Suppressor macrophage treated with lipopolysaccharide for 1 hour (primary cell): ENCODE results near the gene SVIL.
"Not testable (repeated sequence)": the region's sequence is repeated elsewhere in the genome, so short reads cannot be mapped to it uniquely, and the experiment has no call there.

Experiments
- DNase-seq, 3 donors: peaks; one replicate each; pipeline ENCODE4 v3.0.0-alpha.2; 2020 to 2022

The SVIL gene

DNA sequence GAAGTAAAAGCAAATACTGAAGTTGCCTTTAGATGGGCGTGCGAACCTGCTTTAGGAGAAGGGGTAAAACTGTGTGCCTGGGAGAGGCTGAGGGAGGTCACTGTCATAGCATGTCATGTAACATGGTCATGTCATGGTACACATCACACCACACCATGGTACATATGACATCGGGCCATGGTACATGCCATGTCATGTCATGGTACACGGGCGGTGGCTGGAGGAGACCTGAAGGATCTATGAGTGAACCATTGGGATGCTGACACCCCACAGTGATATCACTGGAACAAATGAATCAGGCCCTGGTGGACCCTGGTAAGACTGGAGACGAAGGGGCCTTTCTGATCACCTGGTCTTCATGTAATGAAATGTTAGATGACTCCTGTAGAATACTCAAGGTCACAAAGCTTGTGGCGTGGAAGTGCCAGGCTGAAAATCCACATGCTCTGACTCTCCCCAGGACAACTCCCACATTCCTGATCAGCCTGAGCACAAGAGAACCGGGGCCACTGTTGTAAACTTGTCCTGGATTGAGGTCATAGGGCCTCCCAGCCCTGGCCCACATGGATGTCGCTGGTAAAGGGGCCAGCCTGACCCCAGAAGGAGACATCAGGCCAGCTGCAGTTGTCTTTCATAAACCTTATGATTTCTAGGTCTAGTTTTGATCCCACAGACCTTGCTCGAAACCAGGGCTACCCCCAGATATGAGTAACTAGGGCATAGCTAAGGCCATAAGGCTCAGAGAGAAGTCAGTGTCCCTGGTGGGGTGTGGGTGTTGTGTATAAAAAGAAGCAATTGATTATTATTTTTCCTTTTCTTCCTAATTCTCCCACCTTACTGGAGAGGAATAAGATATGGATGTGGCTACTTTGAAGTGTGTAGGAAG, 60.3 kb downstream of the SVIL start:
- not testable (repeated sequence) for DNase-seq

- not testable (repeated sequence) for DNase-seq
Measured at GRCh38 chr10:29570248-29570647, 64.5 kb downstream of the SVIL start.

- no peak for DNase-seq
Measured at GRCh38 chr10:29569795-29570194, 65.0 kb downstream of the SVIL start.

DNA sequence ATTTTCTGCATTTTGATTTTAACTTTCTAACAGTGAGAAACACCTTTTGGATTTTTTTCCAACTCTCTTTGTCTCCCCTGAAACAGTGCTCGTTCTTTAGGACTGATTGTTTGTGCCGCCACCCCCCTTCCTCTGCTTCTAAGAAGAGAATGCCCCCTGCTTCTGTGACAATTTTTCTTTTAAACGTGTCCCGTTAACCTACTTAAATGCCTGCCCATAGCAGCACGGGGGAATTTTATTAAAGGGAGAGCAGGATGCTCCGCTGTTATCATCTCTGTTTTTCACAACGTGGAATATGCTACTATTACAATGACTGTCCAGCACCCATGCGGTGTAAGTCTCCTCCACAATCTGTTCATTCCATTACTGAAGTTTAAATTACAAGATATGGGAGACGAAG, 67.8 kb downstream of the SVIL start:
- no peak for DNase-seq

DNA sequence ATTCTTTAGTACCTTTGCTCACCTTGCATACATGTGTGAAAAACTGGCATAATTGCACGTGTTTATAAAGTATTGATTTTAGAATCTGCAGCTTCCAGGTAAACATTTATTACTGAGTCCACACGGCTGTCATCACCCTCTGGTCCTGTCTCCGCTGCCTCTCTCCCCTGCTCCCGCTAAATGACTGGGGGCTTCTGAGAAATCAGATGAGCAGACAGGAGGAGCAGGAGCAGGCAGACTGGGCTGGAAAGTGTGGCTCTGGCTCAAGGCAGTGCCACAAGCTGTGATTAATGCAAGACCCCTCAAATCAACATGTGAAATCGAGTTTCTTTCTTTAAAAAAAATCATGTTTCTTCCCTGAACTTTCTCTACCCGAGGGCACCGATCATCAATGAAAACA, 68.6 kb downstream of the SVIL start:
- not testable (repeated sequence) for DNase-seq

GRCh38 chr10:29563420-29564035, 71.2 kb downstream of the SVIL start:
- peak; percentile 45 to 72 (median 72) for DNase-seq

DNA sequence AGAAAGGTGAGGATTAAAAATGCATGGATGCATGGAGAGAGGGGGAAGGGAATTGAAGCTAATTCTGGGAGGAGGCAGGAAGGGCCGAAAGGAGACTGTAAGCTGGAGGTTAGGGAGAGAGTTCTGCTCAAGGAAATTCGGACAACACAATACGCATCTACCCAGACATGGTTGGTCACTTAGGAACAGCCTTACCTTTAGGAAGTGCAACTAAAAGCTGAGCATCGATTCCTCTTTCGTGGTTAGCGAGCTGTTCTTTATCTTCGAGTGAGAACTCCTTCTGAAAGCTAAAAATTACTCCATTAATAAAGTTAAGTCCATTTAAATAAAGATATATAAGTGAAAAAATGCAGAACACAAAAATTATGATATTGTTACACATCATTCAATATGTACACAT, 71.8 kb downstream of the SVIL start:
- DNase-seq, result not testable (repeated sequence)

- no peak for DNase-seq
Measured at GRCh38 chr10:29559996-29560395, 74.8 kb downstream of the SVIL start.

DNA sequence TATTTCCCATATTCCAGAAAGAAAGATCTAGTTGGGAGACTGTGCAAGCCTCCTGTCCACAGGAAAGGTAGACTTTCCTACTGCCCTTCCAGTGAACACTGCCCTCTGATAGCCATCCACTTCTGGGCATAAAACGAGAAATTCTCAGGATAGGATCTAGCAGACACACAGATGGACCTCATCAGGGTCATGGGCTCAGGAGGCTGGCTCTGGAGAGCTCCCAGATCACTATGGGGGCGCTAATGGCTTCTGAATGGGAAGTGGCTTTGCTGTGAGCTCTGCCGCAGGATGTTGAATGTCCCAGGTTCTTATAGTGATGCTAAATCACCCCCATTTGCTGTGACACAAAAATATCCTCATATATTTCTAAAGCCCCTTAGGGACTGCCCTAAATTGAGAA, 77.1 kb downstream of the SVIL start:
- no peak for DNase-seq

DNA sequence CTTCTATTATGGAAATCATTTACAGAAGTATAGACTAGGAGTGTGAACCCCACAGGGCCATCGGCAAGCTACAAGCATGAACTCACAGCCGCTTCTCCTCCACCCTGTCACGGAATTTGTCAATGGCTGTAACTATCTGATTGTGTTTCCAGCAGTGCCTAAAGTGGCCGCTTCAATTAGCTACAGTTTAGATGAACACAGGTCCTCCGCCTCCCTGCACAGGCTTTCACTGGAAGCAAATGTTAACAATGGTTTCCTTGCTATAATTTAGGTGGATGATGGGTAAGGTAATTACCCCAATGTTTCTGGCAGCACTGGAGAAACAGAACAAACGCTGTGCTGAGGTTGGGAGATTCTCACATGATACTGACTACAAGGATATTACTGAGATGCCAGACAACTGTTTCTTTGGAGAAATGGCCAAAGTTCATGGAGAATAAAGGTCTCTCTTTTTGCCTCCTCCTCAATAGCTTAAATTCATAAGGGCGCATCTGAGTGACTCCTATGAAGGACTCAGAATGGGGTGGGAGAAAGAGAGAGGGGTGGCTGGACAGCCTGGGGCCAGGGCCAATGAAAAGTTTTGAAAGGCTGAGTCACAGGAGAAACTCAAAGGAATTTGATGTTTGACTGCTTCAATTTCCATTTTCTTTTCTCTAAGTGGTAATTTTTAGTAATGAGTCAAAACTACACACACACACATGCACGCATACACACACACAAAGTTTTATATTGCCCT, 78.9 kb downstream of the SVIL start:
- peak; percentile 55 to 78 (median 76) for DNase-seq

- peak; percentile 77 to 90 (median 80) for DNase-seq
Measured at GRCh38 chr10:29555091-29555745, 79.6 kb downstream of the SVIL start.

GRCh38 chr10:29554660-29555059, 80.1 kb downstream of the SVIL start:
- peak; percentile 72 to 85 (median 82) for DNase-seq

DNA sequence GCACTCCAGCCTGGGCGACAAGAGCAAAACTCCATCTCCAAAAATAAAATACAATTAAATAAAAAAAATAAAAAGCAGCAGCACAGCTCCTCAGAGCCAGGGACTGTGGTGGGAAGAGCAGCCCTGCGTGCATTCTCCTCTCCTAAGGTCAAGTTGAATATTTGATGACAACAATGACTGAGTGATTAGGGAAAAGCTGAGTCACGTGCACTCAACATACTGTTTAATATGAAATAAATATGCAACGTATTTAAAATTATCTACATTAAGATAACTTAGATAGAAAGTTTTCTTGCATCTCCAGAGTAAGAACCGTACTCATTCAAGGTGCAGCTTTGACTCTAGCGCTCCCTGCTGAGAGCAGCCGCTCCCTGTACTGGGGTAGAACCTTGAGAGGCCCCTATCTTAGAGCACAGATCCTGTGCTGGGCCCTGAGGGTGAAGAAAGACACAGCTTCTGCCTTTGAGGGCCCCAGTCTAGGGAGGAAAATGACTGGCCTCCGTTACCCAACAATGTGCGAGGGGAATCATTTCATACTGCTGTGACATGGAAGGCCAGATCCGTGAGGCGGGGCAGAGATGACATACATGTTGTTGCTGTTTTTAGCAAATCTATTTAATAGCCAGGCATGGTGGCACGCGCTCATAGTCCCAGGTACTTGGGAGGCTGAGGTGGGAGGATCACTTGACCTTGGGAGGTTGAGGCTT, 81.1 kb downstream of the SVIL start:
- DNase-seq, result peak in 2 of 3 donors; percentile 35 to 40

GRCh38 chr10:29553116-29553515, 81.7 kb downstream of the SVIL start:
- not testable (repeated sequence) for DNase-seq

- DNase-seq, result not testable (repeated sequence)
Measured at GRCh38 chr10:29549493-29549892, 85.3 kb downstream of the SVIL start.

DNA sequence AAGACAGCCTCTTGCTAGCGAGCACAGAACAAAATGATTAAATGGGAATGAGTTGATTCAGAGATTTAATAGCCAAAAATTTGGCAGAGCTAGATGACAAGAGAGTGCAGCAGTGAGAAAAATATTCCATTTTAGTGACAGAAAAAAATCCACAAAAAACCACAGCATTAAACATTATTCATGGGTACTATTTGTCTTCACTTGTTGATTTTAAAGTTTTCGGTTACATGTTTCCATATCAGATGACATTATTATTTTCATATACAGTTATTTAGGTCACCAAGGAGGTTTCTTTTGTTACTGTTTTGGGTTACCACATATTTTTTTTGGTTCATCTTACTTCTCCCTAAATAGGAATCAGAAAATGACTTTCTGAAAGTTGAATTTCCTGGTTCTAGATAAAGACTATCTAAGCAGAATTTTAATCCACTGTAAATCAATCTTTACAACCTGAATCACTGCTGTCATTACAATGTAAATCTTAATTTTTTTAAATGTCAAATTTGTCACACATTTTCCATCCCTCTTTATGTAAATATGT, 87.9 kb downstream of the SVIL start:
- peak in 1 of 3 donors; percentile 9 for DNase-seq

DNA sequence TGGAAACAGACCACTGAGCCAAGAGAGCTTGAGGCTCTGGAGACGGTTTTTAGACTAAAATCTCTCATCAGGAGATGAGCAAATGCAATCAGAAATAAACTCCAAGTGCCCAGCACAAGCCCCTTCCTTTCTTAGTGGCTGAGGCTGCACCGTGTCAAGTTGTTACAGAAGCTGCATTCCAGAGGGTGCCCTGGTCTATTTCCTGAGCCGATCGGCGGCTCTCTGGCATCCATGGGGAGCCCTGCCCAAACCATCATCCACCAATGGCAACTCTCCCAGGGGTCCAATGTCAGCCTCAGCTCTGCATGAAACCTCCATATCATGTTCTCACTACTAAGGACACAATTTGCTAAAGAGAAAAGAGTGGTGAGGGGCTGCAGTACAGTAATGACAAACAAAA, 89.6 kb downstream of the SVIL start:
- no peak for DNase-seq

DNA sequence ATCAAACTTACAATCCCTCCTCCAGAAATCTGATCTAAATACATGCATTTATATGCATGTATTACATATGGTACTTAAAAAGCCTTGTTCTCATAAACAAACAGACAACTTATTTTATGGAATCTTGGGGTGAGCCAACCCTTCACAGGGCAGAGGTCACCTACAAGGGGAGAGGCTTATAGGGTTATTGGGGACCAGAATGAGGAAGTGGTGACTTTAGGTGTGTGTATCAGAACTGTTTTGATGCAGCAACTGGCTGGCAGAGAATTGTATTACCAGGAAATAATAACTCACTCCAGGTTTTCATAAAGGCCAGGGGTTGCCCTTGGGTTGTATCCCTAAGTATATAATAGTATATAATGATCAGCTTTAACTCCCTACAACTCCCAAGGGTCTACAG, 91.1 kb downstream of the SVIL start:
- no peak for DNase-seq

DNA sequence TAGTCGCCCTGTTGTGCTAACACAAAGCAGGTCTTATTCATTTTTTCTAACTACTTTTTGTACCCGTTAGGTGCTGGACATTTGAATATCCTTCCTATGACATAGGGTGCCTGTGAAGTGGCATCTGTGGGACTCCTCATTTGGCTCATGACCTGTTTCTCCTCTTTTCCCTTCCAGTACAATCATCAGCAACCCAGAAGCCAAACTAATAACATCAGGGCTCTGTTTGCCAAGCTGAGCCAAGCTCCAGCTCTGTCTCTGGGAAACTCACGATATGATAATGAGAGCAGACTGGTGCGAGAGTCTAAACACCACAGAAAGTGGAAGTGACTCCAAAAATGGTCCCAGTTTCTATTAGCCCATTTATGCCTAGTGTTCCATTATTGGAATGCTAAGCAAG, 92.0 kb downstream of the SVIL start:
- no peak for DNase-seq

DNA sequence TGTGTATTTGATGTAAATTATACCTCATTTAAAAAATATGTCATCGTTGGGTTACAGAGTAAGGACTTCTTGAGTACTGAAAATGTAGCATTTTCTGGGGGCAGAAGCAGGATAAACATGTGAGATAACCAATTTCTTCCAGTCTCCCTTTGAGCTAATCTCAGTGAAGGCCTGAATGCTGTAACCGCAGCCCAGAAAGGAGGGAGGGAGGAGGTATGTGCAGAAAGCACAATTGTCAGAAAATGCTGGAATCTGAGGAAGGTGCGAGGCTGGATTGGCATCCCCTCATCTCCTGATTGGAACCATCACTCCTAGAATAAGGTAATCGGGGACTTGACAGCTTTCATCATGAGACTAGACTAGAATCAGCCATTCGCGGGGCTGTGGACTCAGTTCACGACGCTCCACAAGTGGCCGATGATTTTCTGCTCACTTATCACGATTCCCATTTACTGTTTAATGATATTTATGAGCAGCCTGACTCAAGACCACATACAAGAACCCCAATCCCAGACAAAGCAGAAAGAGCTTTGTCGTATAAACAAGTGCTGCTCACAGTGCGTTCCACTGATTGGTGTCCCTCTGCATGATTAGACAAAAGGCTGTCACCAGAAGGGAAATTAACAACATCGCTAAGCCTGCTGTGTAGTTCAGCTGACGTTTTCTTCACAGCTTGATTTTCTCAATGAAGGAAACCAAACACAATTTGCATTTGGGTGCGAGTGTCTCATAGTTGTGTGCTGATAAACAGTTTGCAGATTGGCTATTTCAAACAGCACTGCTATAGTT, 93.2 kb downstream of the SVIL start:
- no peak for DNase-seq

DNA sequence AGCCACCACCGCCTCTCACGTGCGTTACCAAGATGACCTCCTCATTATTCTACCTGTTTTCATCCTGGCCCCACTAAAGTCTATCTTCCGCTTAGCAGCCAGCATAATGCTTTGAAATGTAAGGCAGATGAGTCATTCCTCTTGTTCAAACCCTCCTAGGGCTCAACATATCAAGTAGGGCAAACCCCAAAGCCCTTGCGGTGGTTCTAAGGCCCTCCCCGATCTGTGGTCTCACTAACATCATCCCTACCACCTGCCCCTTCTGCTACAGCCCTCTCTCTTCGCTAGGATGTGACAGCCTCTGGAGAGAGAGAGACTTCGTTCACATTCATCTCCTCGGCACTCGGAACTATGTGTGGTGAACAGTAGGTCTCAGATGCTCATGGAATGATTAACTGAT, 94.8 kb downstream of the SVIL start:
- no peak for DNase-seq
